IMR-90 (cell line): Measurements from ENCODE around the gene SUSD6. TPM values are rescaled to one million over a fixed set of nuclear protein-coding genes. Genes with fewer than 3 reads are reported as not detected.

Source experiments
- ATAC-seq: fragments of 200-7000 bp; cut with Tn5 transposase; 2 replicates; pipeline ENCODE4 v1.9.1; 2020; ENCODE audit warnings: low read depth, mild to moderate bottlenecking, moderate library complexity
- BruUV-seq: library from RNA; stranded (reverse); fragments of 400-500 nt; replicated peaks from 2 replicates; lab custom pipeline; 2021; lab: Mats Ljungman, UMichigan
- CTCF ChIA-PET: fragments of 300-600 bp; formaldehyde crosslinking; extraction: SDS; loops from one replicate; lab custom pipeline; 2021; ENCODE audit warnings: antibody characterized with exemption; lab: Yijun Ruan, JAX
- POLR2A ChIA-PET: fragments of 300-600 bp; sonication (Branson Sonifier 250); formaldehyde crosslinking; loops from one replicate; lab custom pipeline; 2022; ENCODE audit warnings: antibody characterized with exemption; ENCODE audit not compliant: unreplicated experiment; lab: Charles Lee
- DNase-seq: peaks from one replicate; pipeline ENCODE4 v3.0.0; 2013
- H2AFZ ChIP-seq: replicated peaks from 2 replicates; pipeline ENCODE3; 2013; ENCODE audit warnings: low read length, mild to moderate bottlenecking; ENCODE audit not compliant: poor library complexity
- H2AK5ac ChIP-seq: 2 replicates; pipeline ENCODE4 v1.6.1; 2013; ENCODE audit warnings: low read depth, low read length, inconsistent platforms
- H2AK9ac ChIP-seq: replicated peaks from 2 replicates; pipeline ENCODE3; 2013; ENCODE audit warnings: mild to moderate bottlenecking, low read depth, low read length, moderate library complexity; ENCODE audit not compliant: poor library complexity
- H2BK120ac ChIP-seq: 2 replicates; pipeline ENCODE4 v1.6.1; 2013; ENCODE audit warnings: low read depth, low read length, inconsistent platforms
- H2BK15ac ChIP-seq: 3 replicates; pipeline ENCODE4 v1.6.1; 2013; ENCODE audit warnings: low read depth, low read length, inconsistent platforms
- H2BK20ac ChIP-seq: 2 replicates; pipeline ENCODE4 v1.6.1; 2013; ENCODE audit warnings: low read depth, mild to moderate bottlenecking, inconsistent platforms, low read length, moderate library complexity
- H2BK5ac ChIP-seq: 2 replicates; pipeline ENCODE4 v1.6.1; 2013; ENCODE audit warnings: mild to moderate bottlenecking, low read depth, low read length, inconsistent platforms; ENCODE audit not compliant: poor library complexity, severe bottlenecking
- H3K14ac ChIP-seq: replicated peaks from 2 replicates; pipeline ENCODE4 v1.6.1; 2013; ENCODE audit warnings: low read depth, low read length, inconsistent platforms
- H3K18ac ChIP-seq: 2 replicates; pipeline ENCODE4 v1.6.1; 2013; ENCODE audit warnings: low read depth, low read length, control low read depth
- H3K23ac ChIP-seq: 2 replicates; pipeline ENCODE4 v1.6.1; 2013; ENCODE audit warnings: low read depth, low read length, inconsistent platforms
- H3K27ac ChIP-seq: 2 replicates; pipeline ENCODE4 v1.5.1; 2013; ENCODE audit warnings: mild to moderate bottlenecking, control low read depth, low read length; ENCODE audit not compliant: insufficient read depth
- H3K27me3 ChIP-seq: 2 replicates; pipeline ENCODE4 v1.6.1; 2013; ENCODE audit warnings: low read length; ENCODE audit not compliant: control insufficient read depth, insufficient read depth
- H3K36me3 ChIP-seq: 2 replicates; pipeline ENCODE4 v1.6.1; 2013; ENCODE audit warnings: low read length, mixed read lengths; ENCODE audit not compliant: control insufficient read depth, insufficient read depth
- H3K4ac ChIP-seq: 2 replicates; pipeline ENCODE4 v1.6.1; 2013; ENCODE audit warnings: low read depth, low read length, inconsistent platforms
- H3K4me1 ChIP-seq: 2 replicates; pipeline ENCODE4 v1.6.1; 2013; ENCODE audit warnings: low read length, mixed read lengths; ENCODE audit not compliant: control insufficient read depth, insufficient read depth
- H3K4me2 ChIP-seq: 2 replicates; pipeline ENCODE4 v1.6.1; 2013; ENCODE audit warnings: low read depth, mild to moderate bottlenecking, control low read depth, low read length, moderate library complexity
- H3K4me3 ChIP-seq: 2 replicates; pipeline ENCODE4 v1.5.1; 2013; ENCODE audit warnings: low read depth, mild to moderate bottlenecking, control low read depth, low read length, moderate library complexity; ENCODE audit not compliant: insufficient read depth
- H3K56ac ChIP-seq: 2 replicates; pipeline ENCODE4 v1.6.1; 2013; ENCODE audit warnings: low read length, inconsistent platforms; ENCODE audit not compliant: insufficient read depth; ENCODE audit errors: extremely low read depth
- H3K79me1 ChIP-seq, 2 experiments: 2 replicates each; pipeline ENCODE4 v1.6.1; 2013; ENCODE audit warnings: low read length in 2 of 2, inconsistent platforms in 1 of 2, low read depth in 1 of 2
- H3K9ac ChIP-seq: 2 replicates; pipeline ENCODE4 v1.6.1; 2013; ENCODE audit warnings: low read depth, low read length, control low read depth
- H3K9me1 ChIP-seq: 2 replicates; pipeline ENCODE4 v1.6.1; 2013; ENCODE audit warnings: low read length, inconsistent platforms; ENCODE audit not compliant: insufficient read depth
- H3K9me3 ChIP-seq: 2 replicates; pipeline ENCODE4 v1.6.1; 2013; ENCODE audit warnings: low read length; ENCODE audit not compliant: control insufficient read depth, insufficient read depth
- H4K20me1 ChIP-seq: 2 replicates; pipeline ENCODE4 v1.6.1; 2013; ENCODE audit warnings: low read length, inconsistent platforms; ENCODE audit not compliant: insufficient read depth
- H4K5ac ChIP-seq: 2 replicates; pipeline ENCODE4 v1.6.1; 2013; ENCODE audit warnings: mild to moderate bottlenecking, low read depth, low read length, control low read depth
- H4K8ac ChIP-seq, 2 experiments: 2 replicates each; pipeline ENCODE4 v1.6.1; 2013; ENCODE audit warnings: low read depth in 2 of 2, low read length in 2 of 2, control low read depth in 1 of 2, inconsistent platforms in 1 of 2
- H4K91ac ChIP-seq: 2 replicates; pipeline ENCODE4 v1.6.1; 2013; ENCODE audit warnings: low read depth, low read length, inconsistent platforms; ENCODE audit not compliant: insufficient read depth
- CEBPB ChIP-seq: IDR thresholded peaks from 2 replicates; pipeline ENCODE4 v1.6.1; 2012; ENCODE audit warnings: low read depth, low read length, improper control_type of control experiment
- MAFK ChIP-seq: IDR thresholded peaks from 2 replicates; pipeline ENCODE4 v1.6.1; 2012; ENCODE audit warnings: low read depth, low read length, improper control_type of control experiment
- MAZ ChIP-seq: IDR thresholded peaks from 2 replicates; pipeline ENCODE4 v1.6.1; 2012; ENCODE audit warnings: low read depth, mild to moderate bottlenecking, low read length, improper control_type of control experiment, moderate library complexity, borderline replicate concordance
- RCOR1 ChIP-seq: IDR thresholded peaks from 2 replicates; pipeline ENCODE4 v1.6.1; 2012; ENCODE audit warnings: mild to moderate bottlenecking, low read length, improper control_type of control experiment; ENCODE audit not compliant: insufficient replicate concordance
- RFX5 ChIP-seq: IDR thresholded peaks from 2 replicates; pipeline ENCODE4 v1.8.0; 2012; ENCODE audit warnings: low read depth, mild to moderate bottlenecking, low read length, moderate library complexity
- USF2 ChIP-seq: fragments of 150-350 bp; IDR thresholded peaks from 2 replicates; pipeline ENCODE4 v1.6.1; 2017; ENCODE audit warnings: mild to moderate bottlenecking, antibody characterized with exemption, low read length, low read depth
- WGBS, 2 experiments: methylation state at CpG; one replicate each; pipeline versions ENCODE4 v1.1.5 to v1.1.7; 2013; ENCODE audit warnings: missing lambda C conversion rate in 2 of 2; ENCODE audit not compliant: insufficient read length in 1 of 2; ENCODE audit errors: extremely low coverage in 2 of 2; 5-methylcytosine and 5-hydroxymethylcytosine counted together
- dilution Hi-C: fragments of 300-500 bp; cut with HindIII; formaldehyde crosslinking; loops from one replicate; pipeline ENCODE4 v1.14.3; 2018; ENCODE audit warnings: low sequenced_read_pairs; ENCODE audit not compliant: unreplicated experiment
- in situ Hi-C: fragments of 300-500 bp; cut with MboI; formaldehyde crosslinking; loops from 3 replicates; pipeline ENCODE4 v1.14.3; 2019; ENCODE audit warnings: low sequenced_read_pairs, inconsistent platforms, mixed read lengths
- intact Hi-C: fragments of 100-400 bp; cut with micrococcal nuclease; formaldehyde crosslinking; loops from 2 replicates; pipeline ENCODE4 v1.10.0; 2022
- polyA plus RNA-seq, 3 experiments: library from polyadenylated mRNA; depleted of rRNA; stranded (reverse); fragments of >200 nt; gene quantifications; 2 replicates each; pipeline ENCODE4 v1.2.3, GENCODE V29; 2012; ENCODE audit warnings: low replicate concordance in 1 of 3
- total RNA-seq: library from RNA; depleted of rRNA; stranded (reverse); fragments of >200 nt; gene quantifications from 2 replicates; pipeline ENCODE4 v1.2.3, GENCODE V29; 2012

SUSD6 gene
- total and polyA plus RNA-seq, 2 of the 4 experiments (the other 2 are of a cell fraction), result 2.3 to 10.1 TPM

DNA sequence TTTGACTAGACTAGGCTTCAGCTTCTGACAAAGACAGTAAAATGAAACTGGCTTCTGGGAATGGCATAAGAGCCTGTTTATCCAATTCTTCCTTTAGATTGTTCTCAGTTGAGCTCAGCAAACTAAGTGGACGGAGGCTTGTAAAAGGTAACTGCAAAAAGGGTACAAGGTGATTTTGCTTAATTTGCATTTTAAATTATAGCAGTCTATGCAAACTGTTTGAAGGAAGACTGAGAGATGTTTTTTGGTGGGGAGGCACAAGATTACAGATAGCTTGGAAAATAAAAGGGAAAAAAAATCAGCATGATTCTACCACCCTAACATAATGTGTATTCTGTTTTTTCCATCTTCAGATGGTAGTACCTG, 5.0 kb downstream of the SUSD6 start:
- peak; percentile 59 for TF ChIP-seq MAFK
- no peak for TF ChIP-seq USF2
- no peak for TF ChIP-seq RFX5
- no peak for TF ChIP-seq MAZ
- no peak for TF ChIP-seq CEBPB
- TF ChIP-seq RCOR1, result no peak
- Histone ChIP-seq H4K8ac (0 out of 4 replicates have a peak overlapping the region, but pooled peaks of 1 of the 2 experiments have one; percentile 20), H3K4ac (no peak overlapping the region), H3K36me3 (no peaks in the 10 kb centered on the region), H3K9ac (peak overlapping the region; percentile 41; the same call in 1 of the 2 replicates), H3K9me1 (peaks cover 21% of the 10 kb centered on the region), H3K4me2 (peak overlapping the region; percentile 68), H3K18ac (peak overlapping the region; percentile 42), H2BK15ac (no peak overlapping the region), H3K23ac (peak overlapping the region; percentile 26; the same call in 1 of the 2 replicates), H3K27ac (peak overlapping the region; percentile 34; the same call in 1 of the 2 replicates), H2AK9ac (no peak overlapping the region), H2AK5ac (no peak overlapping the region), H3K79me1 (peaks cover 30 to 83% of the 10 kb centered on the region in 2 experiments), H3K9me3 (no peaks in the 10 kb centered on the region), H4K91ac (no peak overlapping the region), H4K5ac (peak overlapping the region; percentile 32; the same call in 1 of the 2 replicates), H2BK5ac (peak overlapping the region; percentile 87), H2AFZ (no peak overlapping the region), H4K20me1 (peaks cover 69% of the 10 kb centered on the region), H3K27me3 (no peaks in the 10 kb centered on the region), H3K56ac (peak overlapping the region; percentile 27; the same call in 1 of the 2 replicates), H3K4me3 (peak overlapping the region; percentile 23; the same call in 1 of the 2 replicates), H3K14ac (0 out of 2 replicates have a peak overlapping the region, but pooled peaks have one; percentile 2), H3K4me1 (peaks cover 25% of the 10 kb centered on the region), H2BK20ac (no peak overlapping the region), H2BK120ac (no peak overlapping the region)
- in situ Hi-C loops (no loop called here), intact Hi-C loops (loop anchor here (2.0 kb wide), 1 partner anchor 14 kb away; no protein-coding TSS in a partner anchor), dilution Hi-C loops (no loop called here)
- POLR2A ChIA-PET, result interaction anchor here (0.9 kb wide), 1 partner anchor 9 kb away, joined by 3 read pairs; no protein-coding TSS in a partner anchor
- BruUV-seq, result no TSS peak
- DNase-seq (no peak), ATAC-seq (no peak)
- WGBS, 2 experiments, result no CpG with 5 or more reads among the region's 1 CpG
- CTCF ChIA-PET, result interaction anchor here (0.7 to 0.8 kb wide), 2 partner anchors 36 to 111 kb away, joined by 4 read pairs; no protein-coding TSS in a partner anchor
